HG03354 (cell line): ENCODE measurements around the gene KIAA2012.

Experiments used
- ATAC-seq: cut with Tn5 transposase; IDR thresholded peaks from one replicate; pipeline ENCODE4 v1.9.1; 2021; ENCODE audit warnings: mild to moderate bottlenecking; ENCODE audit not compliant: unreplicated experiment, poor library complexity, severe bottlenecking

The KIAA2012 gene

DNA sequence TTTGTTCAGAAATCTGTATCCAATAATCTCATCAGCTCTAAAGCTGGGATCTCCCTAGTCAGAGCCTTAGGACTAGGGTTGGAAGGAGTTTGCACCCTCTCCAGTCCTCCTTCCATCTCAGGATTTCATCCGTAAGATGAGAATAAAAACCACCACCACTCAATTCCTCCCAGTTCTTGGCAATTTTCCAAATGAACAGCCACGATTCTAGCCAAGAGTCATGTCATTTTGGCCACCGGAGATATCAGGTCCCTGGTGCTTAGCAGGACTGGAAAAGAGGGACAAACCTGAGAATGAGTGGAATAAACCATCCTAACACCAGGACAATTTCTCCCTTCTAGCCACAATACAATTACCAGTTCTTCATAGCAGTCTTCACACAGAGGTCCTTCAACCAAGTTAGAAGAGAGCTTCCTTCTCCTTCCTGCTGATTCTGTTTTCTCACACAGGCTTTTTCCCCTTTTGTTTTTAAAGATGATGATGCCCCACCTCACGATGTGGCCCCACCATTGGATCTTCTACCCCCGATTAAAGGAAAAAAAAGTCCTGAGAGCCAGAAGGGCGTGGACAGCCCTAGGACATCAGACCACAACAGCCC lies 36.2 kb downstream of the KIAA2012 start:
- ATAC-seq, result no peak

DNA sequence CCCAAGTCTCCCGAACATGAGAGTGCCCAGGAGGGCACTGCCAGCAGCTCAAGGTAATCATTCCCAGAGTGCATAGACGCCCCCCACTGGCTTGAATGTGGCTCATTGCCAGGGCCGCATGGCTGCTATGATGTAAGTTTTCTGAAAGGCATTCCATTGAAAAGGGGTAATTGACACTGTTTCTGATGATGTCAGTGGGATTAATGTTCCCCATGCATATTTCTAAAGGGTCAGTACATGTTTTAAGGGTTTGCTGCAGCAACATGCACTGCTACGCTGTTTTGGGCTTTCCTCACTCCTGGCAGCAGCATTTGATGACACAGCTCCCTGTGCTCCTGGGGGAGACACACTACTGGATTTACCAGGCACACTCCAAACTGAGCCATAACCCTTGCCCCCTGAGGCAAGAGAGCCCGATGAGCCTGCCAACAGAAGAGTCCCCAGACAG lies 36.7 kb downstream of the KIAA2012 start:
- no peak for ATAC-seq

DNA sequence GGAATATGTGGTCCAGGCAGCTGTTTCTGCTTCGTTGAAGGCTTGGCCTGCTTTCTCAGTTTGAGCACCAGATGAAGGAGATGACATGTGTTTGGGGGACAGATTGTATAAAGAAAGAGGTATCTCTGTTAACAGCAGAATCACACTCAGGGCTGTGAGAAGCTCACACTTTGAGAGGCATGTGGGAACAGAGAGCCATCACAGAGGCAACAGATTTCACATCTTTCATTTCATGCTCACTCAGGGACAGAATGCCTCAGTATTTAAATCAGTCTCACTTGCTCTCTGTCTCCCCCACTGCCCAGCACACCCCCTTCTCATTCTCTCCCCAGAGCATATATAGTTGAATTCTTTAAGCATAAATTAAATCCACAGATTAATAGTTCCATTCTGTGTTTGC lies 37.4 kb downstream of the KIAA2012 start:
- ATAC-seq, result no peak

DNA sequence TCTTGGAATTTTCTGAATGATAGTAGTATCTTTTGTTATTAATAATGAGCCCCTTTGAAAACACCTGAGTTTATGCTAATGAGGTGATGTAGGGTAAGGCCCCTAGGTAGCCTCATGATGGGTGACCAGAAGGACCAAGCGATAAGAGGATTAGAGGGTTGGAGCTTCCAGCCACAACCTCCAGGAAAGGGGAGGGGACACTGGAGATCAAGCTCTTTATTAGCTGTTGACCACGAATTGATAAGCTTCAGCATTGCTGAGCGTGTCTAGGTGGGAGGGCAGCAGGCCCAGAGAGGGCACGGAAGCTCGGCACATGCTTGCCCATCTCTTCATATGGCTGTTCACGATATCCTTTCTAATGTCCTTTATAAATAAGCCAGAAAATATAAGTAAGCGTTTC lies 39.0 kb downstream of the KIAA2012 start:
- ATAC-seq, result no peak

DNA sequence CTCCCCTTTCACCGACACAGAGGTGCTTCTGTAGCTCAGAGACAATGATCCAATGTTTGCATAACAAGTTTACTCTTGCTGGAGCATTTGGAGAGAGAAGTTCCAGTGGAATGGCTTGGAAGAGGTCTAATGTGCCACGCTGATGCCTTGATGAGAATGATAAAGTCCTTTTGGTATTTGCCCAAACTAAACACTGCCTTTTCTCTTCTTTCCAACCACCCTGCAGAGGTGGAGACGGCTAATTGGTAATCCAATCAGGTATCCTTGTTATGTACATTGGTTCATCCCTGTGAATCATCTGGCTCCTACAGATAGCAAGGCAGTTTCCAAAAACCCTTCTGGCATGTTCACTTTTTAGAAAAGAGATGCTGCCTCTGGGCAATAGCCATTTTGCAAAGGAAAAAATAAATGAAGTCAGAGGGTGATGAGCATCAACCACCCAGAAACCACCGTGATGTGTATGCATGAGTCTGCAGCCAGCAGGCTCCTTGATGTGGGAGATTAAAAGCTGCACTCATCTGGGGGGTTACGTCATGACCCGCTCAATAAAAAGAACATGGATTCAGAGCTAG lies 40.6 kb downstream of the KIAA2012 start:
- no peak for ATAC-seq

DNA sequence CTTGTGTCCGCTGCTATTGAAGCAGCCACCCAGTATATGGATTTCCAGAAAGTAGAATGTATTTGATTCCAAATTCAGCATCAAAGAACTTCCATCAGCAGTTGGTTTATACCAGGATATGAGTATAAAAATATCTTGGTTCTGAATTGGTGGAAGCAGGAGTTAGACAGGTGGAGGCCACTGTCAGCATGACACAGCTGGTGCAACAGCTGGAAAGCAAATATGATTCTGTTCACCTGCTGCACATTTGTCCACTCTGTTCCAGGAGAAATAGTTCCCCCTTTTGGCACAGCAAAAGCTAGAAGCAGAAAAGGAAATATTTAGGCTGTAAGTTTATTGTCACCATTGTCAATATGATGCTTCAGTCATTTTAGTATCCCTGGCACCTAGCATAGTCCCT lies 41.2 kb downstream of the KIAA2012 start:
- no peak for ATAC-seq

DNA sequence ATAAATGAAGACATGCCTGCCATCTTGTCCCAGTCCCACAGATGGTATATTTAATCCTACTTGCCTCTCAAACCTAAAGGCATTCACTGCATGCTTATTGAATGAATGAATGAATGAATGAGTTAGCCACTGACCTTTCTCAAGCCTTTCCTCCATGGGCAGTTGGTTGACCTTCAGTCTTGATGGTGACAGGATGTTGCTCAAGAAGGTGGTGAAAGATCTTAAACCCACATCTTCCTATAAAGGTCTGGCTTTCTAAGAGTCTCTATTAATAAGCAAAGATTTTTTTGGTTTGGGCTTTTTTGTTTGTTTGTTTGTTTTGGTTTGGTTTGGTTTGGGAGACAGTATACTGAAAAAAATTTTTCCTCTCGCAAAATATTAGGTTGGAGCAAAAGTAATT lies 41.7 kb downstream of the KIAA2012 start:
- ATAC-seq, result no peak

DNA sequence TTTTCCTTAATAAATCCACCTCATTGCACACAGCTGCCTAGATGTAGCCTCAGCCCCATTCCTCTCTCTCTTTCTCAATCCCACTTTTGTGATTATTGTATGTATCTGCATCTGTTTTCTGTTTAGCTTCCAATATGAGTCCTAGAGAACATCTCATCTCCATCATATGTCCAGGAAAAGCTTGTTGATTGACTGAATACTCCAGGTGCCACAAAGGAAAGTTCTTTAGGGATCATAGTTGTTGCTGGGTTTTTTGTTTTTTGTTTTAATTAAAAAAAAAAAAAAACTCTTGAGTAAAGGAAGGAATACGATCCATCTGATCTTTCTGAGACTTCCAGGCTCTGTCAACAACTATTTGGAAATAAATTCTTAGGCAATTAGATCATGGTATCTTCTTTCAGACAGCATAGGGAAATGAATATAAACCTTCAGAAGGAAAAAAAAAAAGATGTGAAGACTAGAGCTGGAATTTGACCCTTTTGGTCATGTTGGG lies 42.5 kb downstream of the KIAA2012 start:
- ATAC-seq, result no peak

DNA sequence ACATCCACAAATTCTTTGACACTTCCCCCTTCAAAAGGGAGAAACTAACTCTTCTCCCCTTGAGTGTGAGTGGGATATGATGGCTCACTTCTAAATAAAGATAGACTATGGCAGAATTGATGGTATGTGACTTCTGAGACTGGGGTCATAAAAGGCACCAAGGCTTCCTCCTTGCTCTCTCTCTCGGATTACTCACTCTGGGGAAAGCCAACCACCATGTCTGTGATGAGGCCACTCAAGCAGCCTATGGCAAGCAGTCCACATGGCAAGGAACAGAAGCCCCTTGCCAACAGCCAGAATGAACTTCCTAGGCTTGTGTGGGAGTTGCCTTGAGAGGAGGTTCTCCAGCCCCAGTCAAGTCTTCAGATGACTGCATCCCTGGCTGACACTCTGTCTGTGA lies 43.6 kb downstream of the KIAA2012 start:
- ATAC-seq, result no peak

DNA sequence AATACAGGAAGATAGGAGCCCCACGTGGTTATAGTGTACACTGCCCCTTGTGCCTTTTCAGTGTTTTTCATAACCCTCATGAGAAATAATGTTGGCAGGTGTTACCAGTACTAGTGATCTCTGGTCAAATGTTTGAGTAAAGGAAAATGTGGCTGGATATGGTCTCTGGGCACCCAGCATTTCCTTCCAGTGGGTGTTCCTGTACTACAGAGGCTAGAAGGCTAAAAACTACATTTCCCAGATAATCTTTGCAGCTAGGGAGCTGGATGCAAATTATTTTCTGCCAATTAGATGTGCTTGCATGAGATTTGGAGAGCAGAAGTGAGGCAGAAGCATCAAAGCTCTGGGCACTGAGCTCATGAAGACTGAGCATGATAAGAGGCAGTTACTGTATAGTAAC lies 45.1 kb downstream of the KIAA2012 start:
- no peak for ATAC-seq

DNA sequence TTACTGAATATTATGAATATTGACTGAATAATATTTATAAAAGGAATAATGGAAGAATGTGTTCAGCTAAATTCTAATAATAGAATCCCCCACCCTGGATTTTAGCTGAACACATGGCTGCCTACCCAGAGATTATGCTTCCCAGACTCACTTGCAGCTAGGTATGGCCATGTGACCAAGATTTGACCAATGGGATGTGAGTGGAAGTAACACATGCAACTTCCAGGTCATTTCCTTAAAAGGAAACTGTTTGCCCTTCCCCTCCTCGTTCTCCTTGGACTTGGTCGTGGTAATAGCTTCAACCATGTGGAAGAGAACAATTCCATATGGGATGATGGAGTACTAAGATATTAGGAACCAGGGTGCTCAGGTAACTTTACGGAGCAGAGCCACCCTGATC lies 47.8 kb downstream of the KIAA2012 start:
- no peak for ATAC-seq

DNA sequence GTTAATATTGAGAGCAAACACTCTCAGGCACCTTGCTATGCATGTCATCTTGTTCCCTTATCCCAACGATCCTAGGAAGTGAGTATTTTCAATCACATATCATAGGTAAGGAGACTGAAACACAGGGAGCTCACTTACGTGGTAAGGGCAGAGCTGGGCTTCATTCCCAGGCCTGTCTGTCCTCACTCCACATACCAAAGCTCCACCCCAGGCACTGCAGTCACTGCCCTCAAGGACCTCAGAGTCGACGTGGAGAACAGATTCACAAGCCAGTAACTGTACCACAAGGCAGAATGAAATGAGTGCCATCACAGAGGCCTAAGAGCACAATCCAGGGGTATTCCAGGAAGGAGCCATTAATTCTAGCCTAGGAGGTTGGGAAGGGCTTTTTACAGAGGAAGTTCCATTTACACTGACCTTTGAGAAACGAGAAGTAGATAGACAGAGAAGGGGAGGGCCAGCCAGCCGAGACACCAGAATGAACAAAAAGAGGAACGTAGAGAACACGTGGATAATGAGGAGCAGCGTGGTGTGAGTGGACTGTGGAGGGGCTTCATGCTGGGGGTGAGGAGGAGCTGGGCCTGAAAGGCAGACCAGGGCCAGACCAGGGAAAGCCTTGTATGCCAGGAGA lies 48.6 kb downstream of the KIAA2012 start:
- ATAC-seq, result no peak

DNA sequence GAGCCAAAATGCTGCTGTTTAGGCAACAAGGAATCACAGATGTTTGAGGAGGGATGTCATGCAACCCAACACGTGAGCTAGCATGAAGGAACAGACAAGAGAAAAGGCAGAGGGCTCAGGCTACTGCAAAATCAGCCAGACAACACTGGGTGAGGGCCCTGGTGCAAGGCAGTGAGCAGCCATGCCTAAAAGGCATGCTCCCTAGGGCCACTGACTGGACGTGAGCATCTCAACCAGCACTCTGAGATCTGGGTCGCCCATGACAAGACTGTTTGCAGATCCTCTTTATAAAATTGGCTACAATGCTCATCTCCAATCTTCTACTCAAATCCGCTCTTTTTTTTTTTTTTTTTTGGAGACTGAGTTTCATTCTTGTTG lies 49.1 kb downstream of the KIAA2012 start:
- no peak for ATAC-seq

DNA sequence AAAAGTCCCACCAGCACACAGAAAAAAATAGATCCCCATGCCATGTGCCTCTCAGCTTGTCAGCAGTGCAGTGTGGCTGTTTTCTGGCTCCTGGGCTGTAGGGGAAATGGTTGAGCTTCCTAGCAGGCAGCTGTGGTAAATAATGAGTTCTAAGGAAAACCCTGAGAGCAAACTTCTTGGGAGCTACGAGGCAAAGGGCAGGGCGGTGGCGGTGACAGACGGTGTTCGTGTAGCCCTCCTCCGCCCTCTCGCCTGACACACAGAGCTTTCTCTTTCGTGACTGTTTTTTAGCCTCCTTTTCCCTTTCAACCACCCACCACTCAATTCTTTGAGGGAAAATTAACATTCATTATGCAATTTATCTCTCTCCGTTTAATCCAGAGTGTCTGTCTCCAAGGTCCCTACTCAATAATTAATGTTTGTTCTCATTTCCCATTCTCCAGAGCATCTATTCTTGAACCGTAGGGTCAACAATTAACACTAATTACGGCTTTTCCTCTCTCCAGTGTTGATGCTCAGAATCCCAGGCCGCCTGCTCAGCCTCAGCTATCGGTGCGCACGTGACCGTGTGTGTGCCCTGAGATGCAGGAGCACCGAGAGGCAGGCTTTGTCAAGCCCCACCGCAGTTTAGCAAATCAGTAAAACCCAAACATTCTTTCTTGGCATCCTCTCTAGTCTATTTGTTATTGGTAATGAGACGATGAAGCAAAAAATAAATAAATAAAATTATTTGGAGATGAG lies 50.1 kb downstream of the KIAA2012 start:
- no peak for ATAC-seq

DNA sequence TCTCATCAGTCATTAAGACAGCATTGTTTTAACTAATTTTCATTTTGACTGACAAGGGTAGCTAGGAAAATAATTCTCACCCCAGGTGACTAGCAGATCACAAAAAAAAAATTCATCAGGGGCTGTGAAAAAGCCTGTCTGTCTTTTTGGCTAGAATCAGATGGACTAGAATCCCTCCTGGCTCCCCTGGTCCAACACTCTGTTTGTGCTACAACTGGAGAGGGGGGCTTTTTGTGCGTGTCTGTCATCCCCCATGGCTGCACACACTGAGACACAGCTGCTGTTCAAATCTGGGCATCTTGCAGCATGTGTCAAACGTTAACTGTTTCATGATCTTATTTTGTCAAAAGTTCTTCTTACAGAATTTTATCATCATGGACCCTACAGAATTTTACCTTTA lies 51.2 kb downstream of the KIAA2012 start:
- ATAC-seq, result no peak

DNA sequence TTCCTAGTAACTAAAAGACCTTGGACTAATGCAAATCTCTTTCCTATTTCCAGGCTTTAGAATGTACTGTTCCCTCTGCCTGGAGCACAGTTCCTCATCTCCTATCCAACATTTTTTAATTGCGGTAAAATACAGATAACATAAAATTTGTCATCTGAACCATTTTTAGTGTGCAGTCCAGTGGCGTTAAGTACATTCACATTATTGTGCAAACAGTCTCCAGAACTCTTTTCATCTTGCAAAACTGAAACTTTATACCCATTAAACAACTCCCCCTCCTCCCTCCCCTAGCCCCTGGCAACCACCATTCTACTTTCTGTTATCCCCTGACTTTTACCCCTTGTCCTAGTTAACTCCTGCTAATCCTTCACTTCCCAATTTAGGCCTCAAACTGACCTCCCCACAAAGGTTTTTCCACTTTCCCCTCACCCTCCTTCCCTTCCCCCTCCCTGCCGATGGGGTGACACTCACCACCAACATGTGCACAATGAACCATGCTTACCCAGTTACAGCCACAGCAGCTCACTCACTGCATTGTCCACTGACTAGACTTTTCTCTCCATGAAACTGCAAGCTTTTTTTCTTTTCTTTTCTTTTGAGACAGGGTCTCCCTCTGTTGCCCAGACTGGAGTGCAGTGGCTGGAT lies 54.8 kb downstream of the KIAA2012 start:
- ATAC-seq, result no peak

DNA sequence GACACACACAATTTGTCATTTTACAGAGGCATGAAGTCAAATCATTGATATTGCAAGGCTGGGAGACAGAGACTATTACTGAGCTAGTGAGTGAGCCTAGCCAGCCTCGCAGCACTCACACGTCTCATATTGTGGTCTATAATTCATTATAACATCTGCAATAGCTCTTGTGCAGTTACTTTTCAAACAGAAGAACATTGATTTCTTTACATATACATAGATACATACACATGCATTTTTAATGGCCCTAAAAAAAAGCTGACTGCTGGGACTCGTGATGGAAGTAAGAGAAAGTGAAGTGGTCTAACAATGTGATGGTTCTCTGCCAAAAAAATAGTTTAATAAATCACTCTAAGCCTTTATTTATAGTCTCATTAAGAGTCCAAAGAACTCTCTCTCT lies 56.8 kb downstream of the KIAA2012 start:
- ATAC-seq, result no peak

DNA sequence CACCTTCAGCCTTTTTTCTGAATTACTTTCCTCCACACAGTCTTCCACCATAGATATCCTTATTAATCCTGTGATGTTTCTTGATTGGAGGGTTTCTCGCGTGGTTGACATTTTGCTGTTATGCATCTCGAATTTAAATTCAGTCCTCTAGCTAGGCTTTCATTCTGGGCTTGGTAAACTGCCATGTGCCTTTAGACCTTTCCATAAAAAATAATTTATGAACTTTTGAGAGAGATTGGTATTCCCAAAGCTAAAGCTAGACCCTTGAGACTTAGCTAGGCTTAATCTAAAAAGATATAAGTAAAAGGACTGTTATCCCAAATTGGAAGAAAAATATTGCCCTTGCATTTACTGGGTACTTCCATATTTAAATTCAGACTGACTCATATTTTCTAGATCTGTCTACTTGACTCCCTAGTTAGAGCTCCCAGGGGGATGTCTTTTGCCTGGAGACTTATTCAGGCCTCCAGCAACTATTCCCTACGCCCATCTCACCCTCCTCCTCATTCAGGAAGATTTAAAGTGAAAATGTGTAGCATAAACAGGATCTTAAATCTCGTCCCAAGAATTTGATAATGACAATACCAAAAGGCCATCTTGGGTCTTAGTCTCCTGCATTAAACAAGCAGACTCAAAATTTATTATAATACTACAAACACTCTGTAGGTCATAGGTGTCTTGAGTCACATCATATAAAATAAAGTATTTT lies 60.3 kb downstream of the KIAA2012 start:
- no peak for ATAC-seq

DNA sequence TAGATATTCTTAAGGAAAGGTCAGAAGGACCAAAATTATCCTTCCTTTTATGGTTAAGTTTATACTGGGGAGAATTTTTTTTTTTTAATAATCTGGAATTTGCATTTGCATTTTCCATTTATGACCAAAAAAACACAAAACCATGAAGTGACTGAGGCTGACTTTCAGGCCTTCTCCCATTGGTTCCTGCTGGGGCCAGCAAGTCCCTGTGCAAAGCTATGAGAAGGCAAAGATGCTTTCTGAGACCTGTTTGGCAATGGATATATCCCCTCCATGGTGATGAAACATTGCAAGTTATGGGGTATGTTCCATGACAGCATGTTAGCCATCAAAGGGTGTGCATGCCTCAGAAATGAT lies 60.8 kb downstream of the KIAA2012 start:
- ATAC-seq, result no peak
